Smooth muscle cell (in vitro differentiated cells): ENCODE measurements around the gene KCNT1. TPM values are rescaled to one million over a fixed set of nuclear protein-coding genes. Genes with fewer than 3 reads are reported as not detected.

Source experiments
- DNase-seq: peaks from one replicate; lab custom pipeline; 2025; ENCODE audit not compliant: unreplicated experiment; lab: John Stamatoyannopoulos, UW
- H2AFZ ChIP-seq: fragments of 200-600 bp; sonication (generic); 2 replicates; pipeline ENCODE4 v1.6.0; 2016; ENCODE audit warnings: antibody characterized with exemption, low read depth, mild to moderate bottlenecking
- H3F3A ChIP-seq: fragments of 200-600 bp; sonication (generic); 2 replicates; pipeline ENCODE4 v1.6.0; 2017; ENCODE audit warnings: antibody characterized with exemption, low read depth
- H3K27ac ChIP-seq: fragments of 200-600 bp; sonication (generic); 2 replicates; pipeline ENCODE4 v1.5.1; 2016; ENCODE audit warnings: low read depth, mild to moderate bottlenecking
- H3K27me3 ChIP-seq: fragments of 200-600 bp; sonication (generic); 2 replicates; pipeline ENCODE4 v1.6.1; 2016; ENCODE audit warnings: low read depth, mild to moderate bottlenecking
- H3K36me3 ChIP-seq: fragments of 200-600 bp; sonication (generic); 2 replicates; pipeline ENCODE4 v1.5.1; 2016; ENCODE audit warnings: low read depth
- H3K4me1 ChIP-seq: fragments of 200-600 bp; sonication (generic); 2 replicates; pipeline ENCODE4 v1.5.1; 2016; ENCODE audit warnings: low read depth
- H3K4me2 ChIP-seq: fragments of 200-600 bp; sonication (generic); 2 replicates; pipeline ENCODE4 v1.6.0; 2016; ENCODE audit warnings: mild to moderate bottlenecking
- H3K4me3 ChIP-seq: fragments of 200-600 bp; sonication (generic); 2 replicates; pipeline ENCODE4 v1.5.1; 2016; ENCODE audit warnings: mild to moderate bottlenecking
- H3K79me2 ChIP-seq: fragments of 200-600 bp; sonication (generic); 2 replicates; pipeline ENCODE4 v1.6.0; 2016; ENCODE audit warnings: low read depth, mild to moderate bottlenecking
- H3K9ac ChIP-seq: fragments of 200-600 bp; sonication (generic); 2 replicates; pipeline ENCODE4 v1.6.0; 2016; ENCODE audit warnings: low read depth
- H3K9me3 ChIP-seq: fragments of 200-600 bp; sonication (generic); replicated peaks from 2 replicates; pipeline ENCODE4 v1.5.1; 2016; ENCODE audit warnings: low read depth
- H4K20me1 ChIP-seq: fragments of 200-600 bp; sonication (generic); 2 replicates; pipeline ENCODE4 v1.6.0; 2016; ENCODE audit warnings: low read depth
- WGBS: methylation state at CpG from one replicate; pipeline ENCODE4 v1.1.7; 2016; ENCODE audit warnings: low lambda C conversion rate; 5-methylcytosine and 5-hydroxymethylcytosine counted together
- polyA plus RNA-seq: library from polyadenylated mRNA; unstranded; fragments of >200 nt; fragmentation: Nextera tagmentation; extraction: Ambion mirVana; gene quantifications from 2 replicates; pipeline ENCODE4 v1.2.1, GENCODE V29; 2016
- total RNA-seq: library from RNA; depleted of rRNA; stranded (reverse); fragments of >200 nt; gene quantifications from 2 replicates; pipeline ENCODE4 v1.2.3, GENCODE V29; 2014
- TF ChIP-seq, protein P1 (sequence below): fragments of 200-600 bp; sonication (generic); IDR thresholded peaks from 2 replicates; pipeline ENCODE4 v1.5.1; 2017; ENCODE audit warnings: borderline replicate concordance, mild to moderate bottlenecking, antibody characterized with exemption; ENCODE audit not compliant: insufficient read depth, poor library complexity, severe bottlenecking

Gene KCNT1
- total and polyA plus RNA-seq, 2 experiments from 2014 or later = not detected

DNA sequence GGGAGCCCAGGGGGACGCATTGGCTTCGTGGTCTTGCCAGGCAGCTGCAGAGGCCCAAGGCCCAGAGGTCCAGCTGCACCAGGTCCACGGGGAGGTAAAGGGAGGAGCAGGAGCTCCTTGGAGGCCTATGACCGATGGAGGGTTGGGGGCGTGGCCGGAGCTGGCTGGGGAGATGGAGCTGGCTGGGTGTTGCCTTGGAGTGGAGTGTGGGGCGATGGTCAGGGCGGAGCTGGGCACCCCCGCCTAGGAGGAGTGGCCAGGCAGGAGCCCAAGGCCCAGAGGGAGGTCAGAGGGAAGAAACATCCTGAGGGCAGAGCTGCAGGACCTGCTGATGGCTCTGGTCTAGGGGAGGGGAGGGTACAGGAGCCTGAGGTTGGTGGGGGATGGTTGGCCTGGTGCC is 44.6 kb downstream of the KCNT1 start:
- TF ChIP-seq, protein P1, sequence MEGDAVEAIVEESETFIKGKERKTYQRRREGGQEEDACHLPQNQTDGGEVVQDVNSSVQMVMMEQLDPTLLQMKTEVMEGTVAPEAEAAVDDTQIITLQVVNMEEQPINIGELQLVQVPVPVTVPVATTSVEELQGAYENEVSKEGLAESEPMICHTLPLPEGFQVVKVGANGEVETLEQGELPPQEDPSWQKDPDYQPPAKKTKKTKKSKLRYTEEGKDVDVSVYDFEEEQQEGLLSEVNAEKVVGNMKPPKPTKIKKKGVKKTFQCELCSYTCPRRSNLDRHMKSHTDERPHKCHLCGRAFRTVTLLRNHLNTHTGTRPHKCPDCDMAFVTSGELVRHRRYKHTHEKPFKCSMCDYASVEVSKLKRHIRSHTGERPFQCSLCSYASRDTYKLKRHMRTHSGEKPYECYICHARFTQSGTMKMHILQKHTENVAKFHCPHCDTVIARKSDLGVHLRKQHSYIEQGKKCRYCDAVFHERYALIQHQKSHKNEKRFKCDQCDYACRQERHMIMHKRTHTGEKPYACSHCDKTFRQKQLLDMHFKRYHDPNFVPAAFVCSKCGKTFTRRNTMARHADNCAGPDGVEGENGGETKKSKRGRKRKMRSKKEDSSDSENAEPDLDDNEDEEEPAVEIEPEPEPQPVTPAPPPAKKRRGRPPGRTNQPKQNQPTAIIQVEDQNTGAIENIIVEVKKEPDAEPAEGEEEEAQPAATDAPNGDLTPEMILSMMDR = no peak
- Histone ChIP-seq H3F3A (no peaks in the 10 kb centered on the region), H3K27ac (no peak overlapping the region), H4K20me1 (no peaks in the 10 kb centered on the region), H3K4me1 (no peaks in the 10 kb centered on the region), H3K27me3 (no peaks in the 10 kb centered on the region), H2AFZ (no peak overlapping the region), H3K9ac (no peak overlapping the region), H3K36me3 (no peaks in the 10 kb centered on the region), H3K4me2 (no peak overlapping the region), H3K9me3 (no peaks in the 10 kb centered on the region), H3K79me2 (no peaks in the 10 kb centered on the region), H3K4me3 (no peak overlapping the region)
- 87% methylated on average over 6 of the region's 9 CpGs for WGBS
- no peak for DNase-seq

DNA sequence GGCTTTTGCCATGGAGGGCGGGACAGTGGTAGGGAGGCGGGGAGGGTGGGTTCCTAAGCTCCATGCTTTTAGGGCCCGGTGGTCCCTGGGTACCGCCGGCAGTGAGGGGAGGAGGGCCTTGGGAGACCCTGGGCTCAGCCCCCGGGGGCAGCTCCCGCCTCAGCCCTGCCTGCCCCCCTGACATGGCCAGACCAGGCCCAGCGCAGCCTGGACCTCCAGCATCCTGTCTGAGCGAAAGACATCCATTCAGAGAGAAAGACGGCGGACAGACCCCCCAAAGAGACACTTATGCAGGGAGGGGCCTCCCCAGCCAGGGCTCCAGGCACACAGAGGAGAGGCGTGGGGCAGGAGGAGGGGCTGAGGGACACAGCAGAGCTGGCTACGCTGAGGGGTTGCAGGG is 45.3 kb downstream of the KCNT1 start:
- Histone ChIP-seq H3K9me3 (no peaks in the 10 kb centered on the region), H3K36me3 (no peaks in the 10 kb centered on the region), H2AFZ (no peak overlapping the region), H3K4me2 (no peak overlapping the region), H3F3A (no peaks in the 10 kb centered on the region), H3K4me3 (no peak overlapping the region), H3K27me3 (no peaks in the 10 kb centered on the region), H3K27ac (no peak overlapping the region), H3K79me2 (no peaks in the 10 kb centered on the region), H3K4me1 (no peaks in the 10 kb centered on the region), H4K20me1 (no peaks in the 10 kb centered on the region), H3K9ac (no peak overlapping the region)
- DNase-seq = no peak
- 91% methylated on average over 13 of the region's 13 CpGs for WGBS
- TF ChIP-seq, protein P1 = no peak

DNA sequence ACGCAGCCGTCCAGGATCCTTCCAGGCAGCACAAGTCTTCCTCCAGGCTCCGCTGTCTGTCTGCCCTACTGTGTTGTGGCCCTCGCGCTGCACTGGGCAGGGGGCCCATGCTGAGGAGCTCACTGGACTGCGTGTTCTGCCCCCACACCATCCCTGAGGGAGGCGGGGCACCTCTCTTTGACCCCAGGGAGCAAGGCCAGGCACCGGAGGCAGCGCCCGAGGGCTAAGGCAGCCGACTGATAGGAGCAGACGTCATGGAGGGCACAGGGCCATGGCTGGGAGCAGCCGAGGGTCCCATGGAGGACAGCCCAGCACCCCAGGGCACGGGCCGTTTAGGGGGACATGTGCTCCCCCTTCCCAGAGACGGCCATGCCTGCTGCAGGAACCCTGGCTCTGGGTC is 46.7 kb downstream of the KCNT1 start:
- WGBS = 86% methylated on average over 16 of the region's 16 CpGs
- H3K27me3 ChIP-seq = no peaks in the 10 kb centered on the region
- H3K9me3 ChIP-seq = no peaks in the 10 kb centered on the region
- DNase-seq = no peak
- H3K9ac ChIP-seq = no peak overlapping the region
- no peak overlapping the region for H3K27ac ChIP-seq
- H3F3A ChIP-seq = no peaks in the 10 kb centered on the region
- no peaks in the 10 kb centered on the region for H3K79me2 ChIP-seq
- TF ChIP-seq, protein P1 = no peak
- H3K4me2 ChIP-seq = no peak overlapping the region
- no peak overlapping the region for H3K4me3 ChIP-seq
- H3K4me1 ChIP-seq = no peaks in the 10 kb centered on the region
- H3K36me3 ChIP-seq = no peaks in the 10 kb centered on the region
- H2AFZ ChIP-seq = no peak overlapping the region
- H4K20me1 ChIP-seq = no peaks in the 10 kb centered on the region

DNA sequence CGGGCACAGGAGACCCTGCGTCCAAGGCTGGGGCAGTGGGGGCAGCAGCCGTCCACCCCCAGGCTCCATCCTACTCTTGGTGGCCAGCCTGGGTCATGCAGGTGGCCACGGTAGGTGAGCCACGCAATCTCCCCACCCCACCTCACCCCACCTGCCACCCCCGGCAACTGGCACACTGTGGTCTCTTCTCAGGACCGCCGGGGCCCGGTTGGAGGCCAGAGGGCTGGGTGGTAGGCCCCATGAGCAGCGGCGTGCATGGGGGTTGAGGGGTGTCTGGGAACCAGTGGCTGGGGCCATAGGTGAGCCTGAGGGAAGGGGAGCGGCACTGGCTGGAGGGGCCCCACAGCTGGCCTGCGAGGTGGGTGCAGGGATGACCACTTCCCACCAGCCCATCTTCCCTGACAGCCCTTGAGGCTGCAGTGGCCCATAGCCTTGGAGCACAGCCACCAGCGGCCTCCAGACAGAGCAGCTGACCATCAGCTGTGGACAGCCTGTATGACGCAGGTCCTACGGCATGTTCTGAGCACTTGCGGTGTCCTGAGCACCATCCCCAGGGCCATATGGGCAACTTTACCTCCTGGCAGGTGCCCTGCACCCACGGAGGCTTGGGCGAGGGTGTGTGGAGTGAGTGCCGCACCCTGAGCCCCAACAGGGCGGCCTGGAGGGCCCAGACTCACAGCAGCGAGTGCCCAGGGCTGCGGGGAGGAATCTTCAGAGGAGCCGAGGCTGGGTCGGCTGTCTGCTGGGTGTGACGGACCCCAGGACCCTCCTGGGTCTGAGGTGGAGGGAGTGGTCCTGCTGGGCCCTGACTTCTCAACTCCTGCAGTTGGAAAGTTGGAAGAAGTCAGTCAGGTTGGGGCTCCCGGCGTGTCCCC is 47.4 kb downstream of the KCNT1 start:
- Histone ChIP-seq H3K4me2 (no peak overlapping the region), H3K4me1 (no peaks in the 10 kb centered on the region), H3K36me3 (no peaks in the 10 kb centered on the region), H4K20me1 (no peaks in the 10 kb centered on the region), H3K79me2 (no peaks in the 10 kb centered on the region), H3K9ac (no peak overlapping the region), H3K27me3 (no peaks in the 10 kb centered on the region), H3K9me3 (no peaks in the 10 kb centered on the region), H2AFZ (no peak overlapping the region), H3F3A (no peaks in the 10 kb centered on the region), H3K27ac (no peak overlapping the region), H3K4me3 (no peak overlapping the region)
- DNase-seq = no peak
- 89% methylated on average over 27 of the region's 28 CpGs for WGBS
- TF ChIP-seq, protein P1 = no peak
